Endometrial microvascular endothelial cells (primary cell): ENCODE measurements around the gene ST6GAL1. TPM values are rescaled to one million over a fixed set of nuclear protein-coding genes. Genes with fewer than 3 reads are reported as not detected.
"Not testable (repeated sequence)": the region's sequence is repeated elsewhere in the genome, so short reads cannot be mapped to it uniquely, and the experiment has no call there.

Source experiments
- in situ Hi-C: cut with HindIII; loops from 2 replicates; pipeline ENCODE4 v1.10.0; 2017; ENCODE audit warnings: low sequenced_read_pairs, low pct_unique_long_range_greater_than_20kb; ENCODE audit errors: inconsistent ontology term
- total RNA-seq: library from RNA; depleted of rRNA; stranded (reverse); fragments of >200 nt; gene quantifications from one replicate; pipeline ENCODE4 v1.2.3, GENCODE V29; 2015; ENCODE audit errors: inconsistent ontology term

Gene ST6GAL1
- total RNA-seq, 1 donor from 2014 or later: 24.0 TPM

DNA sequence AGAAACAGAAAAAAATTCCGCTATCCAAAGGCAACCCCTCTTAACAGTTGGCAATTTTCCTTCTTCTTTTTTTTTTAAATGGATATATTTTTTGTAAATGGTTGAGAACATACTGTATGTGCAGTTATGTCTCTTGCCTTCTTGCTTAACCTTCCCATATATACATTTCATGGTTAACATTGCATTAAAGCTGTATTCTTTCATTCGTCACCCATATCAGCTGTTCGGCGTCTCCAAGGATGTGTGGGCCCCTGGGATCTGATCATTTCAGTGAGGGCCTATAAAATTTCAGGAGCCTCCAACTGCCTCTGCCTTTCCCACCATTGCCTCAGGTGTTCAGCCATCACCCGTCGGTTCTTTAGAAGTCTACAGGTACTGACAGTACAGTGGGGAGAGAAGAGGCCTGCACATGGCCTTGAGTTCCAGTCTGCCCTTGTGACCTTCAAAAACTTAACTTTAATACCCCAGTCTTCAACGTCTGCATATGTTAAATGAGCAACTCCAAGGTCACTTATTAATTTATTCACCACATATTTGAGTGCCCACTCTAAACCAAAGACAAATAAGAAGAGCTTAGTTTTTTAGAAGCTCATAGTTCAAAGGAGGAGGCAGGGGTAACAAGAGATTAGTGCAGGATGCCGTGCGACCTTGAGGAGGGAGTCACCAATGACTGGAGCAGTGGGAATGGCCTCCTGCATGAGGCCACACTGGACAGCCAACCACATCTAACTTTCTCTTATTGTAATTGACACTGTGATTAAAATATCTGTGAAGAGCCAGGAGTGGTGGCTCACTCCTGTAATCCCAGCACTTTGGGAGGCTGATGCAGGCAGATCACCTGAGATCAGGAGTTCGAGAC lies 6.9 kb downstream of the ST6GAL1 start:
- in situ Hi-C loops: no loop called here

DNA sequence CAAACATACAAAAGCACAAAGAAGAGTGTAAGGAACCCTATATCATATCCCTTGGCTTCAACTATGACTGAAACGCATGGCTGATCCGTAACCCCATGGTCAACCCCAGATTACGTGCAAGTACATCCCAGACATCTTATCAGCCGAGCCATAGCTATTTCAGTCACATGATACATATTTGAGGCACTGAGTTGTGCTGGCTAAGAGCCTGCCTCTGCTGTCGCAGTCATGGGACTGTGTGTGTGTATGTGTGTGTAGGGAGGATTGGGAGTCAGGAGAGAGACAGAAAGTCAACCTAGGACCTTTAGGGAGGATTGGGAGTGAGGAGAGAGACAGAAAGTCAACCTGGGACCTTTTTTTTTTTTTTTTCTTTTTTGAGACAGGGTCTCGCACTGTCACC lies 8.4 kb downstream of the ST6GAL1 start:
- in situ Hi-C loops: no loop called here

DNA sequence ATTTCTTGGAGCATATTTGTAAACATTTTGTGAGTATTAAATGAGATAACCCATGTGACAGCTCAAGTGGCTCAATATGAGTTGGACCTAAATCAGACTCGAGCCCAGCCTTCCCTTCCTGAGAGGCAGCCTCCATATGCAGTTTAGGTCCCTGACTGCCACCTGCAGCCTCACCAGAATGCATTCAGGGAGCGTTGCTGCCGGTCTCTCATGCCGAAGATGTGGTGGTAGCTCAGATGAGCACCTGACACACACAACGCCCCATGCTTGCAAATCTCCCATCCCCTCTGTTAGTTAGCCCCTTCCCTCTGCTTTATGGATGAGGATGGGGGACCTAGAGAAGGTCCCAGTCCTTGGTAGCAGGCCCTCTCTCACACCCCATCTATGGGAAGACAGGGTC lies 9.2 kb downstream of the ST6GAL1 start:
- in situ Hi-C loops: no loop called here

DNA sequence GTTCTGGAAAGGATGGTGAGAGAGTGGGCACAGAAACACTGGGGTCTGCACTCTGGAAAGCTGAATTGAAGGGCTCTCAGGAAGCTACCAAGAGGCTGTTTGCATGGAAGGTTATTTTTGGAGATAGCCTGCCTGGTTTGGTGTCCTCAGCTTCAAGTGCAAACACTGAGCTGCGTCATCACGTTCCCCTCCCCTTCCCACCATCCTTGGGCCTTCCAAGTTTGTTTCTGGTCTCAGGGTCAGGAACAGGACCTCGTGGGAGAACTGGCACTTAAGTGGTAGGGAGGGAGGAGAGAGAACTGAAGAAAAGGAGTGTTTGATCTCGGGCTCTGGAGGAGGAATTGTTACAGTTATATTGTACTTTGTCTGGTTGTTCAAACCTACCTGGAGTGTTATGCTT lies 10.6 kb downstream of the ST6GAL1 start:
- in situ Hi-C loops: no loop called here

DNA sequence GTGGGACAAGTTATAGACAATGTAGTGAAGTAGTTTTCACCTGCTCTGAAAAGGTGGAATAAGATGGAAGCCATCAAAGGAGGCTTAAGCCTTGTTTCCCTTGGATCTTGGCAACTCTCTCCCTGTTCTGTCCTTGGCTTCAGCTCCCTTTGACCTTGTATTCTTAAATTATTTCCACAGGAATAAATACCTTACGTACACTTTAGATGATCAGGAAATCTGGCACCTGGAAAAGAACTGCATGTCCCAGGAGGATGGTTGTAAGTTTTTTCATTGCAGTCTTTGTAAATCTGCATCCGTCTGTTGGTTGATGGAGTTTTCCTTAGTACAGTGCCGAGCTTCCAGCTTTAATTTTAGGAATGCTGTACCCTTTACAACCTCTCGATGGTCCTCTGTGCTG lies 11.8 kb downstream of the ST6GAL1 start:
- in situ Hi-C loops: no loop called here

DNA sequence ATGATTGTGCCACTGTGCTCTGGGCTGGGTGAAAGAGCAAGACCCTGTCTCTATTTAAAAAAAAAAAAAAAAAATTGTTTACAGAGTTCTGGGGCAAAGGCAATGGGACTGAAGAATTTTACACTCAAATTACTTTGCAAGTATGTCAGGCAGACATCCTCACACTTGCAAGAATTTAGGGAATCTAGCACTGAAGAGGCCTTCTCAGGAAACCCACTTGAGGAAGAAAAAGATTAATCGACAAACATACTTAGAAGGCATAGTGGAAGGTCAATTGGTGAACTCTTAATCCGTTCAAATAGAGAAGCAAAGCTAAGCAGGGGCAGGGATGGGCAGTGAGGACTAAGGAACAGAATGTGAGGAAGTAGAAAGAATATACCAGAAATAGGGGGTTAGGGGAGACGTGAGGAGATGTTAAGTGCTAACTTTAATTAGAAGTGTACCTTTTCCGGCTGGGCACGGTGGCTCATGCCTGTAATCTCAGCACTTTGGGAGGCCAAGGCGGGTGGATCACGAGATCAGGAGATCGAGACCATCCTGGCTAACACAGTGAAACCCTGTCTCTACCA lies 15.0 kb downstream of the ST6GAL1 start:
- in situ Hi-C loops: no loop called here

DNA sequence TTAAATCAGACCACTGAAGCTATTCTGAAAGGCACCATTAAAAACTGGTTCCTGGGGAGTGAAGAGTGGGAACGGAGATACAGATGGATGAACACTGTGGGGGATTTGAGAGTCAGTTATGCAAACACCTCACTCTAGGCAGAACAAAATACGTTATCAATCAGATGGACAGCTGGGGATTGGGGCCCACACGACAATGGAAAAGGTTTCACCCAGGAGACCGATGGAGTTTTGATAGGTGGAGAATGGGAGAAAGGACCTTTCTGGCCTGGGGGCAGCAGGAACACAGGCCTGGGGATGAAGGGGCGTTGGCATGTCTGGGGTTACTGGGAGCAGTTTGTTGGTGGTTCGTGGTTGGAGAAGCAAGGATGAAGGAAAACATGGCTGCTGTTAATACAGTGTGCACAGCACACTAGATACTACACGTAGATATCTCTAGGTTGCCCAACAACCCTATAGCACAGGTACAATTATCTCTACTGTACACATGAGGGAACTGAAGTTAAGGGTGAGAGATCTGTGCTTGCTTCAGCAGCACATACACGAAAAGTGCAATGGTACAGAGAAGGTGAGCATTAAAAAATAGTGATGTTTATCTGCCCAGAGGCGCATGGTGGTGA lies 16.5 kb downstream of the ST6GAL1 start:
- in situ Hi-C loops: no loop called here

DNA sequence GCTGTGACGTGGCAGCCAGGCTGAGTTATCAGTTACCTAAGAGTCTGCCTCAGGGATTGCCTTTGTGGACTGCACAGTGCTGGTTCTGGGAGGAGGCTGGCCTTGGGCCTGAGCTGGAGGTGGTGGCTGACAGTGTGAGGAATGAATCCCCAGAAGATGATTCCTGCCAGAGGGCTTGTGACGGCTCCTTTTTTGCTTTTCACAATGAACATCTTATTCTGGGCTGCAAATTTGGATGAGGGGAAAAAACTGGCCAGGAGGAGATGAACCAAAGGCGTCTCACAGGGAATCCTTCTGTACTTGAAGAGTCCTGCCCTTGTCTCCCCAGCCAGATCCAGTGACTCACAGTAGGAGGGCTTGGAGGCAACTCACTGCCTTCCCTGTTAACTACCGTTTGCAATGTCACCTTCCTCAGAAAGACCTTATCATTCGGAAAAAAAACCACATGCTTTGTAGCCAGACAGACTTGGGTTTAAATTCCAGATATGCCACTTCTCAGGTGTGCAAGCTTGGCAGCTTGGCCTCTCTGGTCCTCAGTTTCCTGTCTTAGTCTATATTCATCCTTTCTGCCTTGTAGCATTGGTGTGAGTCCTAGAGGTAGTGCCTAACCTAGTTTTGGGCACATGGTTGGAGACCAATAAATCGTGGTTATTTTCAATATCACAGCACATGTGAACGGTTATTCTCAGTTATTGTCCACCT lies 19.1 kb downstream of the ST6GAL1 start:
- in situ Hi-C loops: no loop called here

DNA sequence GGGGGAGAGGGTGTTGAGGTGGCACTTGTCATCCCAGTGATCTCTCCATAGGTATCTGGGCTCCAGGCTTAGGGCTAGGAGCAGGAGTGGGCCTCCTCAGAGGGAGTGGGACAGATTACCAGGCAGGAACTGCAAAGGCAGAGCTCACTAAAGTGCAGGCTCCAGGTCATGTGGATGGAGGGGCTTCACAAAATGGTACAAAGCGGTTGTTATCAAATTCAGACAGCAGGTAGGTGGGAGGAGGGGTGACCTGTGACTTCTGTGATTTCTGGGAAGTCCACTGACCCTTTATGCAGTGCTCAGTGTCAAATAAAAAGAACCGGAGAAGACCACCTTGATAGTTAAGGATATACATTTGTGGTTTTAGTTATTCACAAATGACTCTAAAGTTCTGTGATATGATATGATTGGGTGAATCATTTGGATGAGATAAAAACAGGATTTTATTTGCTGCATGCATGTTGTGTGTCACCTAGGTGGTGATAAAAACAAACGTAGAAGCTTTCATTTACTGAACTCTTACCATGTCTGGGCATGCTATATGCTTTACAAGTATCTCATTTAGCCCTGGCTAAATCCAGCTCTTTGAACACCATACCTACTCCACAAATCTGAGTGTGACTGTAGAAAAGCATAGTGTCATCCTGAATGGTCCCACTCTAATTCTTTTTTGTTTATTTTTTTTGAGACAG lies 20.2 kb downstream of the ST6GAL1 start:
- in situ Hi-C loops: no loop called here

DNA sequence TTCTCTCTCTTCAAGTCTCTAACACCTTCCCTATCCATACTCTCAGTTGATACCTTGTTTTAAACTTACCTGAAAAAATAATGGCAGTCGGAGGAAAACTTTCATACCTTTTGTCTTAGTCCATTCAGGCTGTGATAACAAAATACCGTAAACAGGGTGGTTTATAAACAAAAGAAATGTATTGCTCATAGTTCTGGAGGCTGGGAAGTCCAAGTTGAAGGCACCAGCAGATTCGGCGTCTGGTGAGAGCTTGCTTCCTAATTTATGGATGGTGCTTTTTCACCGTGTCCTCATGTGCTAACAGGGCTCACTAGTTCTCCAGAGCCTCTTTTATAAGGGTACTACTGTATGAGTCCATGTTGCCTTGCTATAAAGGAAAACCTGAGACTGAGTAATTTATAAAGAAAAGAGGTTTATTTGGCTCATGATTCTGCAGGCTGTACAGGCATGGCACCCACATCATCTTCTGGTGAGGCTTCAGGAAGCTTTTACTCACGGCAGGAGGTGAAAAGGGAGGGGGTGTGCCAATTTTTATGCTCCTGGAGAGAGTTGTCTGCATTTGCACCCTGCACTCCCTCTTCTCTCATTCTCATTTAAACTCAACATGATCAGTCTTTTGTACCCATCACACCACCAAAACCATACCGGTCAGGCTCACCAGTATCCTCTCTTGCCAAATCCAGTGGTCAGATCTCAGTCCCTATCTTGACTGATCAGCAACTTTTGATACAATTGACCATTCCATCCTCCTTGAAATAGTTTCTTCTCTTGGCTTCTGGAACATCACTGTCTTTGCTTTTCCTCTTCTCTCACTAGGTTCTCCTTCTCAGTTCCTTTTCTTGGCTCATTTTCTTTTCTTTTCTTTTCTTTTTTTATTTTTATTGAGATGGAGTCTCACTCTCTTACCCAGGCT lies 21.6 kb downstream of the ST6GAL1 start:
- in situ Hi-C loops: no loop called here

DNA sequence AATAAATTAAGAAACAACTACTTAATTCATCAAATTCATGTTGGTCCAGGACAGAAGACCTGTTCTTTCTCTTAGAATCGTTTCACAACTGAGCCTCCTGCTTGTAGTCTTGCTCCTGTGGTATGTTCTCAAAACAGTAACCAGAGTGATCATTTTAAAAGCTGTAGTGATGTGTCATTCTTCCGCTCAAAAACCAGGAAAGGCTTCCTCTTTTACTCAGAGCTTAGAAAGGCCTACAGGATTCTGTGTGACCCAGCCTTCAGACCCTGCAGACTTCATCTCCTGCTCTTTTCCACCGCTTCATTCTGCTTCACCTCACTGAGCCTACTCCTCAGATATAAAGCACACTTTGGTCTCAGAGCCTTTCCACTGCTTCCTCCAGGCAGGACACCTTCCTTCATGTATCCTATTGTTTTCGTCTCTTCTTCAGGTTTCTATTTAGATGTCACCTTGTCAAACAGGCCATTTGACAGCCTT lies 22.7 kb downstream of the ST6GAL1 start:
- in situ Hi-C loops: no loop called here

DNA sequence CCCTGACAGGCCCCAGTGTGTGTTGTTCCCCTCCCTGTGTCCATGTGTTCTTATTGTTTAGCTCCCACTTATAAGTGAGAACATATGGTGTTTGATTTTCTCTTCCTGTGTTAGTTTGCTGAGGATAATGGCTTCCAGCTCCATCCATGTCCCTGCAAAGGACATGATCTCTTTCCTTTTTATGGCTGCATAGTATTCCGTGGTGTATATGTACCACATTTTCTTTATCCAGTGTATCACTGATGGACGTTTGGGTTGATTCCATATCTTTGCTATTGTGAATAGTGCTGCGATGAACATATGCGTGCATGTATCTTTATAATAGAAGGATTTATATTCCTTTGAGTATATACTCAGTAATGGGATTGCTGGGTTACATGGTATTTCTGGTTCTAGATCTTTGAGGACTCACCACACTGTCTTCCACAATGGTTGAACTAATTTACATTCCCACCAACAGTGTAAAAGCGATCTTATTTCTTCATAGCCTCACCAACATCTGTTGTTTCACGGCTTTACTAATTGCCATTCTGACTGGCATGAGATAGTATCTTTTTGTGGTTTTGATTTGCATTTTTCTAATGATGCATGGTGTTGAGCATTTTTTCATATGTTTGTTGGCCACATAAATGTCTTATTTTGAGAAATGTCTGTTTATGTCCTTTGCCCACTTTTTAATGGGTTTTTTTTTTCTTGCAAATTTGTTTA lies 23.8 kb downstream of the ST6GAL1 start:
- in situ Hi-C loops: not testable (repeated sequence)

DNA sequence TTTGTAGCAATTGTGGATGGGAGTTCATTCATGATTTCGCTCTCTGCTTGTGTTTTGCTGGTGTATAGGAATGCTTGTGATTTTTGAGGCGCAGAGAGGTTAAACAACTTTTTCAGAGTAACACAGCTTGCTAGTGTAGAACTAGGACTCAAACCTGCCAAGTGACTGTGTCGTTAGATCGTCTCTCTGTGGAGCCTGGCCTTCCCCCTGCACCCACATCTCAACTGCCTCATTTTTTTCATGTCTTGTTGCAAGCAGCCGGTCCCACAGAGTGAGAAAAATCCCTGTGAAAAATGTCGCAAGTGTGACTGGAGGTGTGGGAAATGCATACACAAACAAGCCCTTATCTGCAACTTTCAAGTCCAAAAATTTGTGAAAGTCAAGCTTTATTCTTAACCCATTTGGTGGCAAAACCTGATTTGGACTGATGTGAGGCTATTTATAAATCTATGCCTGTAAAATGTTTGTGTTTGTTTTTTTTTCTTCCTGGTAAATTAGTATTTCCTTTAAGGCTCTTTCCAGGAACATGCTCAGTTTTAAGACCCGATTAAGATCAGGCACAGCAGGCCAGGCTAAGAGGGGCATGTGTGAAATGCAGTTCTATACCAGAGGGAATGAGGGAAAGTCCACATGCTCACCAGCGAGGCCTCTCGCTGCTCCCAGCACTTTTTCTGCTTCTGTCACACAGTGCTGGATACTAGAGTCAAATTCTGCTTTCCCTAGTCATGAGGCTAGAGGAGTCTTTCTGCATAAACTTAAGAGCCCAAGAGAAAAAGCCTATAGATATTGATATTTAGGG lies 25.8 kb downstream of the ST6GAL1 start:
- in situ Hi-C loops: no loop called here

DNA sequence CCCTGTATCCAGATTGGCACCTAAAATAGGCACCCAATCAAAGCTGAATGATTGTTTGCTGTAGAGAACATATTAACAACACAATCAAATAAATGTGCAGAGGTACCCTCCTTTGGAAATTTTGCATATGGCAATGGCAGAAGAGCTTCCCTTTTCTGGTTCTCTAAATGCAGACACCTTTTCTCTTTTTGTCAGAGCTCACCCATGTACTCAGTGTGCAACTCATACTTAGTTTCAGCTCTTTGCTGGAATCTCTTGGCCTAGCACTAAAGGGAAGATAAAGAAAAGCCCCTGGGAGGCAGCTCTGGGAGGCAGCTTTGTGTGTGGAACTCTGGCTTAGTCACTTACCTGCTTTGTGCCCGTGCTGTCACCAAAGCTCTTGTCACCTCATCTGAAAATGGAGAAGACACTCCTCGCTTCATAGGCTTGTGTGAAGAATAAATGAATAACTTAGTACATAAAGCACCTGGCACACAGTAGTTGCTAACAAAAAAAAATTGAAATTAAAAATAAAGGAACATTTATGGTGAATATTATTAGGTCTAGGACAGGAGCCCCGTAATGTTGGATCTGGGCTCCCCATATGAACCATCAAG lies 28.8 kb downstream of the ST6GAL1 start:
- in situ Hi-C loops: no loop called here

DNA sequence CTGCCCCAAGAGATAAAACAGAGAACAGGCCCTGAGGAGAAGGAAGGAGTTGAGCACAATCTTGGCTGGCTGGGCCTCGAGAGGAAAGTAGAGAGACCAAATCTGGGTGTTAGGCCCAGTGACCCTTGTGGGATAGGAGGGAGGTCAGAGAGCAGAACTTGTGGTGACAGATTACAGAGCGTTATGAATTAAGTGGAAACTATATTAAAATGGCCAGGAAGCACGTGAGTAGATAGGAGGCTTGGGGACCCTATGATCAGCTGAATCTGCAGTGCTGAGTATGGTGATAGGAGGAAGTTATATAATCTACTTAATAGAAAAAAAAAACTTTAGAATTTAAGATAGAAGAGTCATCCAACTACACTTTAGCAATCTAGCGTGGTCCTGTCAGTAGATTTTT lies 30.0 kb downstream of the ST6GAL1 start:
- in situ Hi-C loops: no loop called here

DNA sequence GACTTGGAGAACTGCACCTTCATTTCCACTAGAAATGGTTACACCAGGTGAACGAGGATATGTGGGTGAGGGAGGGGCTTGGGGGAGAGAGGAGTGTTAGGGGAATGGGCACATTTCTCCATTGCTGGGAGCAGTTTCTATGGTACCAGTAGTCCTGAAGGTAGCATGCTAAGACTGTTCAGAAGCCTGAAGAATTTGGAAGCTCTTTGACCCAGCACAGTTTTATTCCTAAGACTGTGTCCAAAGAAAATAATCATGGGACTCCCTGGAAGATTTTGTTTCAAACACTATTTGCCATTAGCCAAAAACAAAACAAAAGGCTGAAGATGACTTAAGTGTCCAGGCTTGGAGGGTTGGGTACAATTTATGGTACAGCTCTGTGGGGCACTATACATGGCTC lies 32.1 kb downstream of the ST6GAL1 start:
- in situ Hi-C loops: no loop called here
